Raji (cell line): ENCODE data around the gene MSL1.

Source experiments
- POLR2A ChIP-seq: IDR thresholded peaks from 2 replicates; pipeline ENCODE4 v1.6.1; 2011; ENCODE audit warnings: low read depth, low read length, control low read depth; ENCODE audit not compliant: insufficient read depth

Gene MSL1

GRCh38 chr17:40130352-40131042 lies 8.7 kb downstream of the MSL1 start:
- no peak for TF ChIP-seq POLR2A

GRCh38 chr17:40134184-40134583 lies 12.4 kb downstream of the MSL1 start:
- no peak for TF ChIP-seq POLR2A

GRCh38 chr17:40135817-40136216 lies 14.0 kb downstream of the MSL1 start:
- TF ChIP-seq POLR2A, result no peak

DNA sequence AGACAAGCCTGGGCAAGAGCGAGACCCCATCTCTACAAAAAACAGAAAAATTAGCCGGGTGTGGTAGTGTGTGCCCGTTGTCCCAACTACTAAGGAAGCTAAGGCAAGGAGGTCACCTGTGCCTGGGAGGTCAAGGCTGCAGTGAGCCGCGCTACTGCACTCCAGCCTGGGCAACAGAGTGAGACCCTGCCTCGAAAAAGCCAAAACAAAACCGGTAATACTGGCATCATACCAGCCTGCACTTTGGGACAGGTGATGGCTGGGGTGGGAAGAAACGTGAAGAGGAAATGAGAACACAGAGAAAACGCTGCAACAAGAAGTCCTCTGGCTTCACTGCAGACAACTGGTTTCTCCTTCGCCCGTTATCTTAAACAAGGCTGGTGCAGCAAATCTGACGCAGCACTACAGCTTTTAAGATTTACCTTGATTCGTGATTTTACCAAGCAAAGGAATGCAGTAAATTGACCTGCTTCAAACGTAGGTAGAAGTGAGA lies 17.8 kb downstream of the MSL1 start:
- TF ChIP-seq POLR2A, result no peak

DNA sequence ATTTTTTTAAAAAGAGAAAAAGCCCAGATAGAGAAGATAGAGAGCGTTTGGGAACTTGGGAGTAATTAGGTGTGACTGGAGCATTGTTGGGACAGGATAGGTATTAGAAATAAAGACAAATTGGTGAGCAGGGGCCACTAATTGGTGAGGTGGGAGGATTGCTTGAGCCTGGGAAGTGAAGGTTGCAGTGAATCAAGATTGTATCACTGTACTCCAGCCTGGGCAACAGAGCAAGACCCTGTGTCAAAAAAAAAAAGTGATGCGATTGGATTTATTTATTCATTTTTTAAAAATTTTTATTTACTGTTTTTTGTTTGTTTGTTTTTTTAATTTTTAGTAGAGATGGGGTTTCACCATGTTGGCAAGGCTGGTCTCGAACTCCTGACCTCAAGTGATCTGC lies 23.7 kb downstream of the MSL1 start:
- no peak for TF ChIP-seq POLR2A

- no peak for TF ChIP-seq POLR2A
These were observed 26.8 kb downstream of the MSL1 start for GRCh38 chr17:40148527-40148926.

GRCh38 chr17:40150276-40150675 lies 28.5 kb downstream of the MSL1 start:
- no peak for TF ChIP-seq POLR2A

GRCh38 chr17:40151414-40151963 lies 29.7 kb downstream of the MSL1 start:
- no peak for TF ChIP-seq POLR2A

DNA sequence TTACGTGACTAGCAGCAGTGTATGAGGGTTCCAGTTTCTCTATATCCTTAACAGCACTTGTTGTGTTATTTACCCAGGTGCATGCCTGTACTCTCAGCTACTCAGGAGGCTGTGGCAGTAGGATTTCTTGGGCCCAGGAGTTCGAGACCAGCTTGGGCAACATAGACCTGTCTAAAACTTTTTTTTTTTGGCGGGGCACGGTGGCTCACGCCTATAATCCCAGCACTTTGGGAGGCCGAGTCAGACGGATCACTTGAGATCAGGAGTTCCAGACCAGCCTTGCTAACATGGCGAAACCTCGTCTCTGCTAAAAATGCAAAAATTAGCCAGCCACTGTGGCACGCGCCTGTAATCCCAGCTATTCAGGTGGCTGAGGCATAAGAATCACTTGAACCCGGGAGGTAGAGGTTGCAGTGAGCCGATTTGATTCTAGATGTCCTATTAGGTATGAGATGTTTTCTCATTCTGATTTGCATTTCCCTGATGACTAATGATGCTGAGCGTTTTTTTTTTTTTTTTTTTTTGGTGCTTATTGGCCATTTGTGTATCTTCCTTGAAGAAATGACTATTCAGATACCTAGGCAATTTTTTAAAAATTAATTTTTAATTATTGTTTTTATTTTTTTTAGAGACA lies 31.9 kb downstream of the MSL1 start:
- TF ChIP-seq POLR2A, result no peak

- TF ChIP-seq POLR2A, result no peak
These were observed 36.2 kb downstream of the MSL1 start for GRCh38 chr17:40157973-40158372.

- no peak for TF ChIP-seq POLR2A
These were observed 36.8 kb downstream of the MSL1 start for GRCh38 chr17:40158438-40159013.

- TF ChIP-seq POLR2A, result no peak
These were observed 37.7 kb downstream of the MSL1 start for GRCh38 chr17:40159456-40159855.

DNA sequence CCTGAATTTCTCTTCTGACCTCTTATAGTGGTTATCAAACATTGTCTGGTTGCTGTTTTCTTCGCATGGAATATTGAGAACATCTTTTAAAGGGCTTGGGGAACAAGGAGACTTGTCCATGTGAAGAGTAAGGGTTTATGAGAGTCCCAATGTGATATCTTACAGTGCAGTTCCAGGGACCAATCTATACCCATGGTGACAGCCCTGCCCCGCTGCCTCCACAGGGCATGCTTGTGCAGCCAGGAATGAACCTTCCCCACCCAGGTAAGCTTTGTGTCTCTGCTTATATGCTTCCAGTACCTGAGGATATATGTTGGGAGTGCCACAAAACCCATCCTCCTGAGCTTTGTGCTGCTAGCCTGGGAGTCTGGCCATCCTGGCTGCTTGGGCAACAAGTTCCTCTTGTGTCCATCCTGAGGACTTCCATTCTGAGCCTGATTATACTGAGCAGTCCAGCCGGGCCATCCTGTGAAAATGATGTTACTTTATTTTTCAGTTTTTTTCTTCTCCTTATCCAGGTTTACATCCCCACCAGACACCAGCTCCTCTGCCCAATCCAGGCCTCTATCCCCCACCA lies 46.0 kb downstream of the MSL1 start:
- no peak for TF ChIP-seq POLR2A

- TF ChIP-seq POLR2A, result no peak
These were observed 46.6 kb downstream of the MSL1 start for GRCh38 chr17:40168262-40168832.

- TF ChIP-seq POLR2A, result no peak
These were observed 48.6 kb downstream of the MSL1 start for GRCh38 chr17:40170325-40170724.
